Subcutaneous adipose tissue (tissue), 4 donors: ENCODE results near the gene BAG5. TPM values are rescaled to one million over a fixed set of nuclear protein-coding genes. Genes with fewer than 3 reads are reported as not detected.

Experiments
- CTCF ChIP-seq: fragments of 450-650 bp; IDR thresholded peaks from one replicate; pipeline ENCODE4 v1.5.1; 2016; ENCODE audit warnings: low read depth, mild to moderate bottlenecking, control low read depth, antibody characterized with exemption, moderate library complexity
- total RNA-seq, 4 donors: library from RNA; depleted of rRNA; stranded (reverse); fragments of >200 nt; gene quantifications; one replicate each; pipeline ENCODE4 v1.1.0, GENCODE V29; 2016

BAG5 gene
- total RNA-seq, 4 donors from 2014 or later = 35.7 to 53.8 (median 46.9) TPM

- no peak for TF ChIP-seq CTCF
Measured at GRCh38 chr14:103526247-103526913, 36.1 kb downstream of the BAG5 start.

- TF ChIP-seq CTCF = no peak
Measured at GRCh38 chr14:103524002-103524935, 38.2 kb downstream of the BAG5 start.

- TF ChIP-seq CTCF = no peak
Measured at GRCh38 chr14:103523575-103523954, 38.9 kb downstream of the BAG5 start.

- no peak for TF ChIP-seq CTCF
Measured at GRCh38 chr14:103522649-103523574, 39.5 kb downstream of the BAG5 start, which contains the start of gene CKB. TSS of gene CKB (minus strand) at chr14:103522830. CDS start at chr14:103522493, 337 bp downstream.

- no peak for TF ChIP-seq CTCF
Measured at GRCh38 chr14:103521951-103522563, 40.4 kb downstream of the BAG5 start.

GRCh38 chr14:103521438-103521950 is 41.0 kb downstream of the BAG5 start:
- TF ChIP-seq CTCF = no peak
